Measurements from ENCODE around the gene WWOX. TPM values are rescaled to one million over a fixed set of nuclear protein-coding genes. Genes with fewer than 3 reads are reported as not detected.

WWOX gene
- polyA plus RNA-seq, 1 donor from 2014 or later: 25.6 TPM

- Histone ChIP-seq H3K9me3 (ENCODE audit: low read length) (no peaks in the 10 kb centered on the region), H3K79me2 (replicated peaks; ENCODE audit: insufficient read depth, low read length) (no peaks in the 10 kb centered on the region), H4K20me1 (ENCODE audit: insufficient read depth) (no peaks in the 10 kb centered on the region), H3K4me3 (ENCODE audit: low read length) (no peak overlapping the region), H3K27me3 (ENCODE audit: insufficient read depth, low read depth, low read length) (no peaks in the 10 kb centered on the region), H2AFZ (ENCODE audit: low read depth, low read length) (no peak overlapping the region), H3F3A (ENCODE audit: insufficient read depth, low read length, poor library complexity, severe bottlenecking) (no peaks in the 10 kb centered on the region), H3K9ac (ENCODE audit: low read length) (no peak overlapping the region), H3K27ac (ENCODE audit: low read length) (no peak overlapping the region), H3K36me3 (ENCODE audit: insufficient read depth, low read length) (no peaks in the 10 kb centered on the region), H3K4me2 (ENCODE audit: low read length) (no peak overlapping the region), H3K9me2 (ENCODE audit: insufficient read depth, low read length) (no peaks in the 10 kb centered on the region)
- TF ChIP-seq TAF1 (IDR thresholded peaks at IDR 0.05; ENCODE audit: low read depth): no peak
- no peak for TF ChIP-seq MXI1 (conservative IDR thresholded peaks at IDR 0.05; ENCODE audit: poor library complexity, severe bottlenecking)
- TF ChIP-seq, protein P1, sequence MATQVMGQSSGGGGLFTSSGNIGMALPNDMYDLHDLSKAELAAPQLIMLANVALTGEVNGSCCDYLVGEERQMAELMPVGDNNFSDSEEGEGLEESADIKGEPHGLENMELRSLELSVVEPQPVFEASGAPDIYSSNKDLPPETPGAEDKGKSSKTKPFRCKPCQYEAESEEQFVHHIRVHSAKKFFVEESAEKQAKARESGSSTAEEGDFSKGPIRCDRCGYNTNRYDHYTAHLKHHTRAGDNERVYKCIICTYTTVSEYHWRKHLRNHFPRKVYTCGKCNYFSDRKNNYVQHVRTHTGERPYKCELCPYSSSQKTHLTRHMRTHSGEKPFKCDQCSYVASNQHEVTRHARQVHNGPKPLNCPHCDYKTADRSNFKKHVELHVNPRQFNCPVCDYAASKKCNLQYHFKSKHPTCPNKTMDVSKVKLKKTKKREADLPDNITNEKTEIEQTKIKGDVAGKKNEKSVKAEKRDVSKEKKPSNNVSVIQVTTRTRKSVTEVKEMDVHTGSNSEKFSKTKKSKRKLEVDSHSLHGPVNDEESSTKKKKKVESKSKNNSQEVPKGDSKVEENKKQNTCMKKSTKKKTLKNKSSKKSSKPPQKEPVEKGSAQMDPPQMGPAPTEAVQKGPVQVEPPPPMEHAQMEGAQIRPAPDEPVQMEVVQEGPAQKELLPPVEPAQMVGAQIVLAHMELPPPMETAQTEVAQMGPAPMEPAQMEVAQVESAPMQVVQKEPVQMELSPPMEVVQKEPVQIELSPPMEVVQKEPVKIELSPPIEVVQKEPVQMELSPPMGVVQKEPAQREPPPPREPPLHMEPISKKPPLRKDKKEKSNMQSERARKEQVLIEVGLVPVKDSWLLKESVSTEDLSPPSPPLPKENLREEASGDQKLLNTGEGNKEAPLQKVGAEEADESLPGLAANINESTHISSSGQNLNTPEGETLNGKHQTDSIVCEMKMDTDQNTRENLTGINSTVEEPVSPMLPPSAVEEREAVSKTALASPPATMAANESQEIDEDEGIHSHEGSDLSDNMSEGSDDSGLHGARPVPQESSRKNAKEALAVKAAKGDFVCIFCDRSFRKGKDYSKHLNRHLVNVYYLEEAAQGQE (IDR thresholded peaks at IDR 0.05; ENCODE audit: borderline replicate concordance): no peak
- no peak for TF ChIP-seq EZH2 (IDR thresholded peaks at IDR 0.05; ENCODE audit: borderline replicate concordance, insufficient read depth, low read length, poor library complexity, severe bottlenecking)
- no peak for TF ChIP-seq POLR2AphosphoS5 (IDR thresholded peaks at IDR 0.05)
- TF ChIP-seq EP300 (conservative IDR thresholded peaks at IDR 0.05; ENCODE audit: poor library complexity, severe bottlenecking): no peak
- TF ChIP-seq SMC3 (conservative IDR thresholded peaks at IDR 0.05; ENCODE audit: poor library complexity): no peak
- TF ChIP-seq RAD21 (conservative IDR thresholded peaks at IDR 0.05): no peak
- TF ChIP-seq, protein P2, sequence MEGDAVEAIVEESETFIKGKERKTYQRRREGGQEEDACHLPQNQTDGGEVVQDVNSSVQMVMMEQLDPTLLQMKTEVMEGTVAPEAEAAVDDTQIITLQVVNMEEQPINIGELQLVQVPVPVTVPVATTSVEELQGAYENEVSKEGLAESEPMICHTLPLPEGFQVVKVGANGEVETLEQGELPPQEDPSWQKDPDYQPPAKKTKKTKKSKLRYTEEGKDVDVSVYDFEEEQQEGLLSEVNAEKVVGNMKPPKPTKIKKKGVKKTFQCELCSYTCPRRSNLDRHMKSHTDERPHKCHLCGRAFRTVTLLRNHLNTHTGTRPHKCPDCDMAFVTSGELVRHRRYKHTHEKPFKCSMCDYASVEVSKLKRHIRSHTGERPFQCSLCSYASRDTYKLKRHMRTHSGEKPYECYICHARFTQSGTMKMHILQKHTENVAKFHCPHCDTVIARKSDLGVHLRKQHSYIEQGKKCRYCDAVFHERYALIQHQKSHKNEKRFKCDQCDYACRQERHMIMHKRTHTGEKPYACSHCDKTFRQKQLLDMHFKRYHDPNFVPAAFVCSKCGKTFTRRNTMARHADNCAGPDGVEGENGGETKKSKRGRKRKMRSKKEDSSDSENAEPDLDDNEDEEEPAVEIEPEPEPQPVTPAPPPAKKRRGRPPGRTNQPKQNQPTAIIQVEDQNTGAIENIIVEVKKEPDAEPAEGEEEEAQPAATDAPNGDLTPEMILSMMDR (IDR thresholded peaks at IDR 0.05; ENCODE audit: poor library complexity, severe bottlenecking): no peak
Measured at GRCh38 chr16:78425891-78426510, 326.5 kb downstream of the WWOX start.

- no peak overlapping the region for H3K4me3 ChIP-seq (ENCODE audit: low read length)
- H3K27ac ChIP-seq (ENCODE audit: low read length): no peak overlapping the region
- no peaks in the 10 kb centered on the region for H3F3A ChIP-seq (ENCODE audit: insufficient read depth, low read length, poor library complexity, severe bottlenecking)
- H3K36me3 ChIP-seq (ENCODE audit: insufficient read depth, low read length): no peaks in the 10 kb centered on the region
- H3K4me2 ChIP-seq (ENCODE audit: low read length): no peak overlapping the region
- H3K9ac ChIP-seq (ENCODE audit: low read length): no peak overlapping the region
- no peaks in the 10 kb centered on the region for H3K9me3 ChIP-seq (ENCODE audit: low read length)
- H3K9me2 ChIP-seq (ENCODE audit: insufficient read depth, low read length): no peaks in the 10 kb centered on the region
- H4K20me1 ChIP-seq (ENCODE audit: insufficient read depth): no peaks in the 10 kb centered on the region
- no peaks in the 10 kb centered on the region for H3K27me3 ChIP-seq (ENCODE audit: insufficient read depth, low read depth, low read length)
- no peaks in the 10 kb centered on the region for H3K79me2 ChIP-seq (replicated peaks; ENCODE audit: insufficient read depth, low read length)
- TF ChIP-seq EP300 (conservative IDR thresholded peaks at IDR 0.05; ENCODE audit: poor library complexity, severe bottlenecking): no peak
- TF ChIP-seq, protein P2 (IDR thresholded peaks at IDR 0.05; ENCODE audit: poor library complexity, severe bottlenecking): no peak
- no peak for TF ChIP-seq TAF1 (IDR thresholded peaks at IDR 0.05; ENCODE audit: low read depth)
- no peak for TF ChIP-seq MXI1 (conservative IDR thresholded peaks at IDR 0.05; ENCODE audit: poor library complexity, severe bottlenecking)
- TF ChIP-seq SMC3 (conservative IDR thresholded peaks at IDR 0.05; ENCODE audit: poor library complexity): no peak
- no peak for TF ChIP-seq EZH2 (IDR thresholded peaks at IDR 0.05; ENCODE audit: borderline replicate concordance, insufficient read depth, low read length, poor library complexity, severe bottlenecking)
- TF ChIP-seq POLR2AphosphoS5 (IDR thresholded peaks at IDR 0.05): no peak
- TF ChIP-seq, protein P1 (IDR thresholded peaks at IDR 0.05; ENCODE audit: borderline replicate concordance): no peak
- no peak for TF ChIP-seq RAD21 (conservative IDR thresholded peaks at IDR 0.05)
- H2AFZ ChIP-seq (ENCODE audit: low read depth, low read length): no peak overlapping the region
Measured at GRCh38 chr16:78428193-78428592, 328.7 kb downstream of the WWOX start.

All from neural cell (in vitro differentiated cells).